GM23338 (cell line): ENCODE data around the gene ATP6V0A4. TPM values are rescaled to one million over a fixed set of nuclear protein-coding genes. Genes with fewer than 3 reads are reported as not detected.

Experiments
- ATAC-seq: fragments of 200-7000 bp; cut with Tn5 transposase; 3 replicates; pipeline ENCODE4 v1.9.1; 2020
- DNase-seq: peaks from one replicate; pipeline ENCODE4 v3.0.0-alpha.2; 2015; ENCODE audit warnings: low spot score
- H2AFZ ChIP-seq: fragments of 200-600 bp; sonication (generic); 2 replicates; pipeline ENCODE4 v1.8.0; 2016; ENCODE audit warnings: antibody characterized with exemption, mild to moderate bottlenecking, moderate library complexity
- H3F3A ChIP-seq: fragments of 200-600 bp; sonication (generic); replicated peaks from 2 replicates; pipeline ENCODE4 v1.8.0; 2017; ENCODE audit warnings: antibody characterized with exemption, mixed run types, low read depth
- H3K27ac ChIP-seq: fragments of 200-600 bp; sonication (generic); 2 replicates; pipeline ENCODE4 v1.6.1; 2016; ENCODE audit warnings: low read depth
- H3K27me3 ChIP-seq: fragments of 200-600 bp; sonication (generic); 2 replicates; pipeline ENCODE4 v1.8.0; 2016; ENCODE audit warnings: mild to moderate bottlenecking, mixed run types, moderate library complexity; ENCODE audit not compliant: insufficient read depth
- H3K36me3 ChIP-seq: fragments of 200-600 bp; sonication (generic); 2 replicates; pipeline ENCODE4 v1.8.0; 2016; ENCODE audit warnings: mild to moderate bottlenecking; ENCODE audit not compliant: insufficient read depth
- H3K4me1 ChIP-seq: fragments of 200-600 bp; sonication (generic); 2 replicates; pipeline ENCODE4 v1.8.0; 2016; ENCODE audit warnings: mild to moderate bottlenecking, moderate library complexity; ENCODE audit not compliant: insufficient read depth
- H3K4me2 ChIP-seq: fragments of 200-600 bp; sonication (generic); 2 replicates; pipeline ENCODE4 v1.7.1; 2017; ENCODE audit warnings: mixed run types
- H3K4me3 ChIP-seq: fragments of 200-600 bp; sonication (generic); 2 replicates; pipeline ENCODE4 v1.6.1; 2016; ENCODE audit warnings: mixed run types
- H3K79me2 ChIP-seq: fragments of 200-600 bp; sonication (generic); replicated peaks from 2 replicates; pipeline ENCODE4 v1.8.0; 2017; ENCODE audit warnings: mild to moderate bottlenecking; ENCODE audit not compliant: insufficient read depth
- H3K9me2 ChIP-seq: fragments of 200-600 bp; sonication (generic); 2 replicates; pipeline ENCODE4 v1.8.0; 2017; ENCODE audit not compliant: insufficient read depth
- H4K20me1 ChIP-seq: fragments of 200-600 bp; sonication (generic); replicated peaks from 2 replicates; pipeline ENCODE4 v1.8.0; 2017; ENCODE audit warnings: mild to moderate bottlenecking; ENCODE audit not compliant: insufficient read depth
- H3K27ac Mint-ChIP-seq: 2 replicates; pipeline ENCODE4 v1.8.0; 2020; ENCODE audit warnings: inconsistent platforms, mild to moderate bottlenecking, moderate library complexity, mixed read lengths
- H3K27me3 Mint-ChIP-seq: 3 replicates; pipeline ENCODE4 v1.8.0; 2022; ENCODE audit warnings: low read depth, mild to moderate bottlenecking, moderate library complexity, mixed read lengths, inconsistent platforms; ENCODE audit not compliant: insufficient read depth, poor library complexity
- H3K36me3 Mint-ChIP-seq: 3 replicates; pipeline ENCODE4 v1.8.0; 2021; ENCODE audit warnings: low read depth, mild to moderate bottlenecking, inconsistent platforms, moderate library complexity, mixed read lengths
- H3K4me1 Mint-ChIP-seq: 3 replicates; pipeline ENCODE4 v1.8.0; 2020; ENCODE audit warnings: mild to moderate bottlenecking, inconsistent platforms, mixed read lengths
- H3K4me3 Mint-ChIP-seq: 3 replicates; pipeline ENCODE4 v1.8.0; 2021; ENCODE audit warnings: moderate library complexity, mild to moderate bottlenecking, inconsistent platforms, mixed read lengths
- H3K9me3 Mint-ChIP-seq: 3 replicates; pipeline ENCODE4 v1.8.0; 2020; ENCODE audit warnings: moderate library complexity, mild to moderate bottlenecking, inconsistent platforms, mixed read lengths
- EZH2 ChIP-seq: fragments of 200-600 bp; sonication (generic); IDR thresholded peaks from one replicate; pipeline ENCODE4 v1.8.0; 2017; ENCODE audit warnings: antibody characterized with exemption, mild to moderate bottlenecking, low read depth; ENCODE audit not compliant: unreplicated experiment
- EZH2phosphoT487 ChIP-seq: fragments of 200-600 bp; sonication (generic); IDR thresholded peaks from one replicate; pipeline ENCODE4 v1.8.1; 2018; ENCODE audit warnings: antibody characterized with exemption; ENCODE audit not compliant: unreplicated experiment
- POLR2AphosphoS5 ChIP-seq: IDR thresholded peaks from 2 replicates; pipeline ENCODE4 v1.6.1; 2016; ENCODE audit warnings: antibody characterized with exemption, low read depth
- ZNF114 ChIP-seq: fragments of 250-450 bp; sonication (Bioruptor Pico); IDR thresholded peaks from 2 replicates; pipeline ENCODE4 v1.5.0; 2020; ENCODE audit warnings: mild to moderate bottlenecking, moderate library complexity
- ZNF331 ChIP-seq: fragments of 250-450 bp; sonication (Bioruptor Pico); IDR thresholded peaks from 2 replicates; pipeline ENCODE4 v1.5.0; 2020; ENCODE audit warnings: low read depth, mild to moderate bottlenecking, moderate library complexity
- ZNF462 ChIP-seq: fragments of 250-450 bp; sonication (Bioruptor Pico); IDR thresholded peaks from 2 replicates; pipeline ENCODE4 v1.5.0; 2020; ENCODE audit warnings: mild to moderate bottlenecking, moderate library complexity
- polyA plus RNA-seq: library from polyadenylated mRNA; unstranded; fragments of >200 nt; fragmentation: Nextera tagmentation; extraction: Ambion mirVana; gene quantifications from 2 replicates; pipeline ENCODE4 v1.2.1, GENCODE V29; 2016
- total RNA-seq: library from RNA; depleted of rRNA; stranded (reverse); fragments of >200 nt; shearing (Covaris generic); gene quantifications from 2 replicates; pipeline ENCODE4 v1.2.3, GENCODE V29; 2014
- TF ChIP-seq, protein P1 (sequence below), 2 experiments: fragments of 200-600 bp in 1 of 2; sonication (generic) in 1 of 2; conservative IDR thresholded peaks; 2 replicates each; pipeline versions ENCODE4 v1.5.1 to v1.6.1; 2016 to 2017; ENCODE audit warnings: antibody characterized with exemption in 2 of 2, low read depth in 2 of 2, mild to moderate bottlenecking in 2 of 2, moderate library complexity in 1 of 2

The ATP6V0A4 gene
- total and polyA plus RNA-seq, 2 experiments from 2014 or later: 0.10 to 1.3 TPM

- H3K36me3 Mint-ChIP-seq: 0 out of 3 replicates have a peak, but pooled peaks cover 3% of the 10 kb centered on the region
- peak overlapping the region; percentile 23; the same call in 1 of the 2 replicates for H2AFZ ChIP-seq
- no peak for TF ChIP-seq ZNF462
- no peak for TF ChIP-seq ZNF331 (CRISPR knock-in tag)
- TF ChIP-seq ZNF114 (CRISPR knock-in tag): no peak
- no peak for TF ChIP-seq POLR2AphosphoS5
Measured at GRCh38 chr7:138739859-138740258, 58.1 kb downstream of the ATP6V0A4 start.

GRCh38 chr7:138738551-138739335 lies 59.3 kb downstream of the ATP6V0A4 start:
- TF ChIP-seq EZH2phosphoT487: no peak
- TF ChIP-seq, protein P1, sequence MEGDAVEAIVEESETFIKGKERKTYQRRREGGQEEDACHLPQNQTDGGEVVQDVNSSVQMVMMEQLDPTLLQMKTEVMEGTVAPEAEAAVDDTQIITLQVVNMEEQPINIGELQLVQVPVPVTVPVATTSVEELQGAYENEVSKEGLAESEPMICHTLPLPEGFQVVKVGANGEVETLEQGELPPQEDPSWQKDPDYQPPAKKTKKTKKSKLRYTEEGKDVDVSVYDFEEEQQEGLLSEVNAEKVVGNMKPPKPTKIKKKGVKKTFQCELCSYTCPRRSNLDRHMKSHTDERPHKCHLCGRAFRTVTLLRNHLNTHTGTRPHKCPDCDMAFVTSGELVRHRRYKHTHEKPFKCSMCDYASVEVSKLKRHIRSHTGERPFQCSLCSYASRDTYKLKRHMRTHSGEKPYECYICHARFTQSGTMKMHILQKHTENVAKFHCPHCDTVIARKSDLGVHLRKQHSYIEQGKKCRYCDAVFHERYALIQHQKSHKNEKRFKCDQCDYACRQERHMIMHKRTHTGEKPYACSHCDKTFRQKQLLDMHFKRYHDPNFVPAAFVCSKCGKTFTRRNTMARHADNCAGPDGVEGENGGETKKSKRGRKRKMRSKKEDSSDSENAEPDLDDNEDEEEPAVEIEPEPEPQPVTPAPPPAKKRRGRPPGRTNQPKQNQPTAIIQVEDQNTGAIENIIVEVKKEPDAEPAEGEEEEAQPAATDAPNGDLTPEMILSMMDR (conservative IDR thresholded peaks at IDR 0.05; ENCODE audit: low read depth in 2 of 2): peak; percentile 99
- TF ChIP-seq EZH2: no peak
- H4K20me1 ChIP-seq: no peaks in the 10 kb centered on the region
- 0 out of 2 replicates have a peak overlapping the region, but pooled peaks have one; percentile 3 for H2AFZ ChIP-seq
- H3K4me2 ChIP-seq: no peak overlapping the region
- no peak overlapping the region for H3K4me3 ChIP-seq
- H3K9me2 ChIP-seq: no peaks in the 10 kb centered on the region
- no peaks in the 10 kb centered on the region for H3K4me1 ChIP-seq
- H3K79me2 ChIP-seq: no peaks in the 10 kb centered on the region
- no peaks in the 10 kb centered on the region for H3F3A ChIP-seq
- peaks cover 6% of the 10 kb centered on the region for H3K27me3 Mint-ChIP-seq
- H3K4me1 Mint-ChIP-seq: peaks cover 17% of the 10 kb centered on the region
- H3K27me3 ChIP-seq: no peaks in the 10 kb centered on the region
- peaks cover 3% of the 10 kb centered on the region; the same call in 1 of the 3 replicates for H3K9me3 Mint-ChIP-seq
- H3K4me3 Mint-ChIP-seq: no peak overlapping the region
- H3K27ac ChIP-seq: no peak overlapping the region
- ATAC-seq (peak; percentile 98), DNase-seq (peak; percentile 91)
- H3K36me3 Mint-ChIP-seq: 0 out of 3 replicates have a peak, but pooled peaks cover 3% of the 10 kb centered on the region
- no peak overlapping the region; the same call in 1 of the 2 replicates for H3K27ac Mint-ChIP-seq
- no peaks in the 10 kb centered on the region for H3K36me3 ChIP-seq

More at GRCh38 chr7:138739859-138740258, 58.1 kb downstream of the ATP6V0A4 start:
- peaks cover 3% of the 10 kb centered on the region; the same call in 1 of the 3 replicates for H3K9me3 Mint-ChIP-seq
- no peak overlapping the region for H3K4me3 Mint-ChIP-seq
- H3K27ac ChIP-seq: no peak overlapping the region
- no peak overlapping the region for H3K4me2 ChIP-seq
- H4K20me1 ChIP-seq: no peaks in the 10 kb centered on the region
- H3K4me1 Mint-ChIP-seq: peaks cover 17% of the 10 kb centered on the region
- ATAC-seq (no peak), DNase-seq (no peak)
- no peaks in the 10 kb centered on the region for H3K9me2 ChIP-seq
- no peak overlapping the region for H3K27ac Mint-ChIP-seq
- no peaks in the 10 kb centered on the region for H3K79me2 ChIP-seq
- no peaks in the 10 kb centered on the region for H3K27me3 ChIP-seq
- H3K4me3 ChIP-seq: no peak overlapping the region
- no peaks in the 10 kb centered on the region for H3K36me3 ChIP-seq
- peaks cover 6% of the 10 kb centered on the region for H3K27me3 Mint-ChIP-seq
- no peaks in the 10 kb centered on the region for H3F3A ChIP-seq
- H3K4me1 ChIP-seq: no peaks in the 10 kb centered on the region
